Middle frontal gyrus (tissue), 1 donor: Measurements from ENCODE around the gene POLD1.
"Not testable (repeated sequence)": the region's sequence is repeated elsewhere in the genome, so short reads cannot be mapped to it uniquely, and the experiment has no call there.

Source experiments
- DNase-seq: peaks from one replicate; pipeline ENCODE4 v3.0.0-alpha.2; 2015; ENCODE audit warnings: low spot score; ENCODE audit errors: extremely low spot score

The POLD1 gene

GRCh38 chr19:50435627-50436026 lies 51.5 kb downstream of the POLD1 start:
- no peak for DNase-seq

DNA sequence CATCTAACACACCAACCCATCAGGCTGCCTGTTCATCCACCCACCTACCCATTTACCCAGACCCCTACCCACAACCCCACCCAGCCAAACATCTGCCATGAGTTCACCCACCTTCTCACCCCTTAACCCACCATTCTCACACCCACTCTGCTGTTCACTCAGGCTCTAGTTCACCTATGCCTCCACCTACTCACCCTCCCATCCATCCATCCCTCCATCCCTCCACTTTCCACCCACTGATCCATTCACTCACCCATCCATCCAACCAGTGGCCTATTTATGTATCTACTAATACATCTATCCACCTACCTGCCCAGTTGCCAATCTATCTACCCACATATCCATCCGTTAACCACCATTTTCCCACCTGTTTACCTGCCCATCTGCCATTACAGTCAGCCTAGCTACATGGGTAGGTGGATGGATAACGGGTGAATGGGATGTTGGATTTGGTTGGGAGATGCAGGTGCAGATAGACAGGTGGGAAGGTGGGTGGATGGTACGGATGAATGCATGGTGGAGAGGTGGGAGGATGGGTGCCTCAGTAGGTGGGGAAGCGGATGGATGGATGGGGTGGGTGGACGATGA lies 53.8 kb downstream of the POLD1 start:
- DNase-seq, result no peak

- not testable (repeated sequence) for DNase-seq
Observed at GRCh38 chr19:50439130-50439529, 55.0 kb downstream of the POLD1 start.

DNA sequence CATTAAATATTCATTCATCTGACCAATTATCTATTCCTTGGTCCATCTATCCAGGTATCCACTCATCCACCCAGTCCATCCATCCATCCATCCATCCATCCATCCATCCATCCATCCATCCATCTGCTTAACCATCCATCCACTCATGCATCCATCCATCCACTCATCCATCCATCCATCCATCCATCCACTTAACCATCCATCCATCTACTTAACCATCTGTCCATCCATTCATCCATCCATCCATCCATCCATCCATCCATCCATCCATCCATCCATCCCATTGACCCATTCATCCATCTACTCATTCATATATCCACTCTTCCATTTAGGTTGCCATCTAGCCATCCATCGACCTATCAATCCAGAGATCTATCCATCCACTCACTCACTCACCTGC lies 59.9 kb downstream of the POLD1 start:
- no peak for DNase-seq

- DNase-seq, result no peak
Observed at GRCh38 chr19:50447053-50447452, 62.9 kb downstream of the POLD1 start.

GRCh38 chr19:50447750-50448149 lies 63.6 kb downstream of the POLD1 start:
- no peak for DNase-seq

DNA sequence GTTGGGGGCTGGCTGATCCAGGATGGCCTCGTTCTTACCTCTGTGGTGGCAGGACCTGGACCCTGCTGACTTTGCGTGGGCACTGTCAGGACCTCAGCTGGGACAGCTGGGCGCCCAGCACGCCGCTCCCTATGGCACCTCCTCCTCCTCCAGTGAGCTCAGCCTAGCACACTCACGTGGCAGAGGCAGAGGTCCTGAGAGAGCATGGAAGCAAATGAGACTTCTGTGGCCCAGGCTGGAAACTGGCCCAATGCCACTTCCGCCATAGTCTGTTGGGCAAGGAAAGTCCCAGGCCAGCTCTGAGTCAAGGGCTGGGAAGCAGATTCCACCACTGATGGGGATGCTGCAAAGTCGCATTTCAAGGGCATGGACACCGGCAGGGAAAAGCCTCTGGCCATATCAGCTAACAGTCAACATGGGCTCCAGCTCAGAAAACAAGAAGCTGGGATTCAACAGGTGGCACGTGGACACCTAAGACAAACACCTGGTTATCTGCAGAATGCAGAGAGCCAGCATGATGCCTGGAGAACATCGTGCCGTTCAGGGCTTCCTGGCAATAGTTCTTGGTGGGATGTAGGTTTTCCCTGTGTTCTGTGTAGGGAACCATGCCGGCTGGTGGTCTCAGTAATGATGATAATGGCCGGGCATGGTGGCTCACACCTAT lies 65.2 kb downstream of the POLD1 start:
- DNase-seq, result no peak

GRCh38 chr19:50450369-50451222 lies 66.4 kb downstream of the POLD1 start:
- DNase-seq, result no peak

DNA sequence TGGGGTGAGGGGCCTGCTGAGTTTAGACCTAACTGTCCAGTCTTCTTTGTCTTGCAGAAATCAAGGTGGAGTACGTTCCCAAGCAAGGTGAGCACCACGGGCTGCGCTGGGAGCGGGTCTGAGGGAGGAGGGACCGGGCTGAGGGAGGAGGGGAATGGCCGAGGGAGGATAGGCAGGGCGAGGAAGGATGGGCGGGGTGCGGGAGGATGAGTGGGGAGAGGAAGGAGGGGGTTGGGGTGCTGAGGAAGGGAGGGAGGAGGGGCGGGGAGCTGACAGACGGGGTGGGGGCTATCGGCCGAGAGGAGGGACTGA lies 67.0 kb downstream of the POLD1 start:
- no peak for DNase-seq

- no peak for DNase-seq
Observed at GRCh38 chr19:50453243-50453642, 69.1 kb downstream of the POLD1 start.

DNA sequence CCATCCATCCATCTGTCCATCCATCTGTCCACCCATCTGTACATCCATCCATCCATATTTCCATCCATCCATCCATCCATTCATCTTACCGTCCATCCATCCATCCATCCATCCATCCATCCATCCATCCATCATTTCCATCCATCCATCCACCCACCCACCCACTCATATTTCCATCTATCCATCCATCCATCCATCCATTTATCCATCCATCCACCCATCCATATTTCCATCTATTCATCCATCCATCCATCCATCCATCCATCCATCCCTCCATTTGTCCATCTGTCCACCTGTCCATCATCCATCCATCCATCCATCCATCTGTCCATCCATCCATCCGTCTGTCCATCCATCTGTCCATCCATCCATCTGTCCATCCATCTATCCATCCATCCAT lies 71.8 kb downstream of the POLD1 start:
- DNase-seq, result no peak

DNA sequence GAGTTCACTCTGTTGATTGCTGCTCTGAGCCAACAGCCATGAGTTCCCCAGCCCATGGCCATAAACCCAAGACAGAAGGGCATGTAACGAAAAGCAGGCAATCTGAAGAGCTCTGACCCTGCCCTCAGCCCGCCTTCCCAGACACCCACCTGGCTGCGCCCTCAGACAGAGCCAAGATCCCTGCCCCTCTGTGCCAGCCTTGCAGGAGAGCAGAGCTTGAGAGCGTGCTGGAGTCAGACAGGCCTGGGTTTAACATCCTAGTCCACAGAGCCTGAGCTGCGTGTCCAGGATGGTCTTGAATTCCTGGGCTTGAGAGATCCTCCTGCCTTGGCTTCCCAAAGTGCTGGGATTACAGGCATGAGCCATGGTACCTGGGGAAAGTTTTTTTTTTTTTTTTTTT lies 73.2 kb downstream of the POLD1 start:
- DNase-seq, result no peak

GRCh38 chr19:50458396-50459066 lies 74.4 kb downstream of the POLD1 start:
- no peak for DNase-seq

GRCh38 chr19:50459067-50459456 lies 74.9 kb downstream of the POLD1 start:
- no peak for DNase-seq

DNA sequence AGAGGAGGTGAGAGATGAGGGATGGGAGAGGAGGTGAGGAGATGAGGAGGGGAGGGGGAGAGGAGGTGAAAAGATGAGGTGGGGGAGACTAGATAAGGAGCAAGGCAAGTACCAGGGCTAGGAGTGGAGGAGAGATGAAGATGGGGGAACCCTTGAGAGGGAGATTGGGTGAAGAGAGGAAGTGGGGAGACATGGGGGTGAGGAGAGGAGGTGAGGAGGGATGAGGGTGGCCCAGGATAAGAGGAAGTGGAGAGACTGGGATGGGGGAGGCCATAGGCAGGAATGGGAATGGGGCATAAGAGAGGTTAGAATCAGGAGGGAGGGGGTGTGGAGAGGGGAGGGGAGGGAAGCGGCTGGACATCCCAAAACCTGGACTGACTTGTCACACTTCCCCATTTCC lies 75.5 kb downstream of the POLD1 start:
- DNase-seq, result no peak

- no peak for DNase-seq
Observed at GRCh38 chr19:50460161-50460765, 76.1 kb downstream of the POLD1 start.

DNA sequence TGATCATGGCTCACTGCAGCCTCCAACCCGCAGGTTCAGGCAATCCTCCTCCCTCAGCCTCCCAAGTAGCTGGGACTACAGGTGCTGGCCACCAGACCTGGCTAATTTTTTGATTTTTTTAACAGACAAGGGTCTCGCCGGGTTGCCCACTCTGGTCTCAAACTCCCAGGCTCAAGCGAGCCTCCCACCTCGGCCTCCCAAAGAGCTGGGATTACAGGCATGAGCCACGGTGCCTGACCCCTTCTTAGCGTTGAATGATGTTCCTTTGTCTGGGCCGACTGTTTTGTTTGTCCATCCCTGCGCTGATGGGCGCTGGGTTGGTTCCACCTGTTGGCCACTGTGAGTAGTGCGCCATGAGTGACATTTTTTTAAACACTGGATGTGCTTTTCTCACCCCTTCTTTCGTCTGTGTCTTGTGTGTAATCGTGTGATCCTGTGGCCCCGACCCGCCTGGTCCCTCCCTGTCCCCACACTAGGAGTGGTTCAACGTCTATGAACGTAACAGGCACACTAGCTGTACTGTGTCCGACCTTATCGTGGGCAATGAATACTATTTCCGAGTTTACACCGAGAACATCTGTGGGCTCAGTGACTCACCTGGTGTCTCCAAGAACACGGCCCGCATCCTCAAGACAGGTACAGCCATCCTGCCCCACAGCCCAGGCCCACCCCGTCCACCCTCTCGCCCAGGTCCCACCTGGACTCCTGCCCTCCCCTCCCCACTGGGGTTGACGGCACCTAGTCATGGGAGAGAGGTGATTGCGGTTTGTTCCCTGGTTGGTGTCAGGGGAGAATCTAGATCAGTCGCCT lies 77.1 kb downstream of the POLD1 start:
- DNase-seq, result no peak

- DNase-seq, result no peak
Observed at GRCh38 chr19:50462970-50463369, 78.8 kb downstream of the POLD1 start.

GRCh38 chr19:50464348-50464747 lies 80.2 kb downstream of the POLD1 start:
- no peak for DNase-seq

DNA sequence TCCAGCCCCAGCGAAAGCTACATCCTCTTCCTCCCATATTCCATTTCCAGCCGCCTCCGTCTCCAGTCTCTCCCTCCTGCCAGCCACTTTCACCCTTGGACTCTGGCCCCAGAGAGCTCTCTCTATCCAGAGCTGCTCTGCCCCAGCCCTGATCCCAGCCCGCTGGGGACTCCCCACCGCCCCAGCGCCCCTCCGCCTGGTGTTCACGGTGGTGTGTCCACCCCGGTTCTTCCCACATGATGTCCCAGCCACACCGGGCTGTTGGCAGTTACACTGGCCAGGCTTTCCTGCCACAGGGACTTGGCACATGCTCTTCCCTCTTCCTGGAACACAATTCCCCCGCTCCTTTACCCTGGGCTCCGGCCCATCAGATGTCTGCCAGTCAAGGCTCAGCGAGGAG lies 80.9 kb downstream of the POLD1 start:
- no peak for DNase-seq
